Neuronal stem cell (in vitro differentiated cells): Measurements from ENCODE around the gene ENTPD6.
A peak's percentile ranks its signal among the peaks of the same experiment; 100 is the strongest.

Experiments used
- DNase-seq: peaks from one replicate; pipeline ENCODE4 v3.0.0-alpha.2; 2013; ENCODE audit warnings: low spot score
- H2AFZ ChIP-seq: one replicate; pipeline ENCODE4 v1.6.1; 2013; ENCODE audit warnings: mild to moderate bottlenecking, low read length, inconsistent platforms
- H2AK5ac ChIP-seq: 2 replicates; pipeline ENCODE4 v1.6.1; 2013; ENCODE audit warnings: low read depth, mild to moderate bottlenecking, inconsistent platforms, low read length, moderate library complexity, mixed read lengths
- H2BK120ac ChIP-seq: 2 replicates; pipeline ENCODE4 v1.6.1; 2013; ENCODE audit warnings: low read depth, mild to moderate bottlenecking, inconsistent platforms, low read length, moderate library complexity, mixed read lengths
- H2BK12ac ChIP-seq: one replicate; pipeline ENCODE4 v1.6.1; 2013; ENCODE audit warnings: low read length, inconsistent platforms
- H2BK15ac ChIP-seq: 2 replicates; pipeline ENCODE4 v1.6.1; 2013; ENCODE audit warnings: mild to moderate bottlenecking, low read length, inconsistent platforms, mixed read lengths
- H2BK5ac ChIP-seq: one replicate; pipeline ENCODE4 v1.6.1; 2013; ENCODE audit warnings: inconsistent platforms, mild to moderate bottlenecking, low read length, moderate library complexity
- H3K14ac ChIP-seq: one replicate; pipeline ENCODE4 v1.6.1; 2013; ENCODE audit warnings: low read length, inconsistent platforms
- H3K18ac ChIP-seq: 2 replicates; pipeline ENCODE4 v1.6.1; 2013; ENCODE audit warnings: low read length, inconsistent platforms
- H3K23ac ChIP-seq: 2 replicates; pipeline ENCODE4 v1.6.1; 2013; ENCODE audit warnings: low read depth, mild to moderate bottlenecking, mixed read lengths, low read length, inconsistent platforms; ENCODE audit not compliant: poor library complexity
- H3K27ac ChIP-seq: replicated peaks from 3 replicates; pipeline ENCODE4 v1.5.1; 2013; ENCODE audit warnings: low read length, inconsistent platforms
- H3K27me3 ChIP-seq, 3 experiments: 2 replicates each; pipeline ENCODE4 v1.6.1; 2013; ENCODE audit warnings: low read length in 3 of 3, mild to moderate bottlenecking in 2 of 3, inconsistent platforms in 1 of 3, low read depth in 1 of 3, mixed read lengths in 1 of 3, moderate library complexity in 1 of 3; ENCODE audit not compliant: control insufficient read depth in 3 of 3, insufficient read depth in 3 of 3
- H3K36me3 ChIP-seq, 2 donors: replicated peaks in 1 of 2; 2 replicates each; pipeline ENCODE4 v1.6.1; 2013; ENCODE audit warnings: low read length in 2 of 2; ENCODE audit not compliant: control insufficient read depth in 2 of 2, insufficient read depth in 2 of 2
- H3K4ac ChIP-seq: 2 replicates; pipeline ENCODE4 v1.6.1; 2013; ENCODE audit warnings: inconsistent platforms, mild to moderate bottlenecking, low read length, moderate library complexity
- H3K4me1 ChIP-seq, 2 donors: 1 replicate in 1 of 2; 2 replicates in 1 of 2; pipeline ENCODE4 v1.6.1; 2013; ENCODE audit warnings: low read length in 2 of 2, low read depth in 1 of 2; ENCODE audit not compliant: control insufficient read depth in 2 of 2, insufficient read depth in 1 of 2
- H3K4me2 ChIP-seq: one replicate; pipeline ENCODE4 v1.6.1; 2013; ENCODE audit warnings: mild to moderate bottlenecking, low read length, inconsistent platforms; ENCODE audit not compliant: insufficient read depth, poor library complexity, severe bottlenecking
- H3K4me3 ChIP-seq, 2 donors: 2 replicates each; pipeline ENCODE4 v1.5.1; 2013; ENCODE audit warnings: low read length in 2 of 2, mild to moderate bottlenecking in 2 of 2, inconsistent platforms in 1 of 2, moderate library complexity in 1 of 2
- H3K79me1 ChIP-seq: one replicate; pipeline ENCODE4 v1.6.1; 2013; ENCODE audit warnings: low read depth, mild to moderate bottlenecking, inconsistent platforms, low read length, moderate library complexity
- H3K9ac ChIP-seq: one replicate; pipeline ENCODE4 v1.6.1; 2013; ENCODE audit warnings: mild to moderate bottlenecking, low read depth, low read length, inconsistent platforms; ENCODE audit not compliant: poor library complexity
- H3K9me3 ChIP-seq, 2 donors: replicated peaks in 1 of 2; 2 replicates each; pipeline versions ENCODE3 to v1.6.1; 2013; ENCODE audit warnings: low read length in 2 of 2, mild to moderate bottlenecking in 2 of 2, inconsistent platforms in 1 of 2, low read depth in 1 of 2, mixed read lengths in 1 of 2, moderate library complexity in 1 of 2; ENCODE audit not compliant: control insufficient read depth in 2 of 2, insufficient read depth in 1 of 2
- H4K8ac ChIP-seq: one replicate; pipeline ENCODE4 v1.6.1; 2013; ENCODE audit warnings: low read depth, mild to moderate bottlenecking, inconsistent platforms, low read length, moderate library complexity
- H4K91ac ChIP-seq: one replicate; pipeline ENCODE4 v1.6.1; 2013; ENCODE audit warnings: low read length, low read depth, mild to moderate bottlenecking, inconsistent platforms; ENCODE audit not compliant: poor library complexity
- WGBS, 2 donors: extraction: QIAGEN DNeasy Blood & Tissue Kit; methylation state at CpG; one replicate each; pipeline ENCODE4 v1.1.7; 2013; ENCODE audit warnings: missing lambda C conversion rate in 2 of 2, mixed read lengths in 1 of 2; ENCODE audit not compliant: insufficient read length in 2 of 2, insufficient replicate concordance in 1 of 2; ENCODE audit errors: extremely low coverage in 2 of 2; 5-methylcytosine and 5-hydroxymethylcytosine counted together

The ENTPD6 gene

GRCh38 chr20:25216199-25216945 lies 20.9 kb downstream of the ENTPD6 start:
- no peak overlapping the region for H2AFZ ChIP-seq
- no peak overlapping the region for H2AK5ac ChIP-seq
- DNase-seq, result no peak
- no peaks in the 10 kb centered on the region for H3K4me1 ChIP-seq
- no peaks in the 10 kb centered on the region for H3K9me3 ChIP-seq
- H2BK12ac ChIP-seq, result no peak overlapping the region
- no peak overlapping the region for H3K14ac ChIP-seq
- H3K4ac ChIP-seq, result no peak overlapping the region
- no CpG with 5 or more reads among the region's 16 CpGs for WGBS, 2 donors
- H3K23ac ChIP-seq, result no peak overlapping the region
- no peak overlapping the region for H2BK5ac ChIP-seq
- H3K4me2 ChIP-seq, result no peak overlapping the region
- peaks cover 31 to 89% of the 10 kb centered on the region in 2 donors for H3K36me3 ChIP-seq
- H4K8ac ChIP-seq, result no peak overlapping the region
- H3K4me3 ChIP-seq, result no peak overlapping the region
- H3K79me1 ChIP-seq, result peaks cover 5% of the 10 kb centered on the region
- no peak overlapping the region for H4K91ac ChIP-seq
- H3K27ac ChIP-seq, result no peak overlapping the region
- no peak overlapping the region for H3K9ac ChIP-seq
- no peaks in the 10 kb centered on the region for H3K27me3 ChIP-seq
- no peak overlapping the region for H2BK15ac ChIP-seq
- no peak overlapping the region for H2BK120ac ChIP-seq
- H3K18ac ChIP-seq, result no peak overlapping the region

DNA sequence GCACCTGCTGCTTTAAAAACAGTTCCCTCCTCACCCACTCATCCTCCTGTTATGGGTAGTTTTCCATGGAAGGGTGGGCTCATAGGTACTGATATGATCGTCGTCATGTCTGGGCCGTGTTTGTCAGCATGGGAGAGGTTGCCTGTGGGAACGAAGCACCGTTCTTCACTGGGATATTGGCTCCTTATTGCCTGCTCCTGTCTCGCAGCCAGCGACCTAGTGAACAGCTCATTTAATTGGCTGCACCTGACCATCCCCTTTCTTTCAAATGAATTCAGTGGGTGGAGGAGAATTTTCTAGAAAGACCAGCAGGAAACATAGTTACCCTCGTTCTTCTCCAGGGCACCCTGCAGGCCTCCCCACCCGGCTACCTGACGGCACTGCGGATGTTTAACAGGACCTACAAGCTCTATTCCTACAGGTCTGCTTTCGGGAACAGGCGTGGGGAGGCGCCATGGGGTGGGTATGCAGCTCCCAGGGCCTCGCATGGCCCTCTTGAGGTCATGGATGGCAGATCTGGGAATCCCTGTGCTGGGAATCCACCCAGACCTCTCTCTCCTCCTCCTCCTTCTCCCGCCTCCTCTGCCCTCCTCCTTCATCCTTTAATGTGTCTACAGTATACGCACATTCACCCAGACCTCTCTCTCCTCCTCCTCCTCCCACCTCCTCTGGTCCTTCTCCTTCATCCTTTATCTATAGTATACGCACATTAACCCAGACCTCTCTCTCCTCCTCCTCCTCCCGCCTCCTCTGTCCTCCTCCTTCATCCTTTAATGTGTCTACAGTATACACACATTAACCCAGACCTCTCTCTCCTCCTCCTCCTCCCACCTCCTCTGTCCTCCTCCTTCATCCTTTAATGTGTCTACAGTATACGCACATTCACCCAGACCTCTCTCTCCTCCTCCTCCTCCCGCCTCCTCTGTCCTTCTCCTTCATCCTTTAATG lies 21.9 kb downstream of the ENTPD6 start:
- Histone ChIP-seq H3K27ac (no peak overlapping the region), H3K4me3 (no peak overlapping the region), H3K9me3 (no peaks in the 10 kb centered on the region), H2BK120ac (no peak overlapping the region), H3K79me1 (peaks cover 5% of the 10 kb centered on the region), H4K8ac (no peak overlapping the region), H2AFZ (no peak overlapping the region), H2BK12ac (no peak overlapping the region), H4K91ac (no peak overlapping the region), H3K4me2 (no peak overlapping the region), H3K4me1 (peaks cover under 1 to 1% of the 10 kb centered on the region in 2 donors), H3K9ac (no peak overlapping the region), H2BK5ac (no peak overlapping the region), H2AK5ac (no peak overlapping the region), H3K36me3 (peaks cover 31 to 80% of the 10 kb centered on the region in 2 donors), H3K18ac (peak overlapping the region; percentile 31), H3K4ac (no peak overlapping the region), H3K14ac (no peak overlapping the region), H3K27me3 (no peaks in the 10 kb centered on the region), H3K23ac (no peak overlapping the region), H2BK15ac (no peak overlapping the region)
- DNase-seq, result no peak
- WGBS, 2 donors, result no CpG with 5 or more reads among the region's 21 CpGs

DNA sequence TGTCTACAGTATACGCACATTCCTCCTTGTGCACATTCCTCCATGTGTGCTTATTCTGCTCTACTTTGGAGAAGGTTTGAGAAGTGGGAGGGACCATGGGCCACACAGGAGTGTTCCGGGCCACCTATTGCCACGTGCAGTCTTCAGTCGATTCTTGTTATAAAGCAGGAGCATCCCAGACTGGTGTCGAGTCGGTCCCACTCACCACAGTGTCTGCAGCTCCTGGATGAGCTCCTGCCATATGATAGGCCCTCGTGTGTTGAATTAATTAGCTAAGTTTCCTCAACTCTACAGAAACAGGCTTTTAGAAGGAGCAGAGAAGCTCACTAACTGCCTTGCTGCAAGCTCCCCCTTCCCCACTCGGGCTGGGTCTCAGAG lies 22.6 kb downstream of the ENTPD6 start:
- H2AK5ac ChIP-seq, result no peak overlapping the region
- no peak overlapping the region for H3K4me2 ChIP-seq
- no peak overlapping the region for H2AFZ ChIP-seq
- H3K27me3 ChIP-seq, result no peaks in the 10 kb centered on the region
- no peak overlapping the region for H3K4ac ChIP-seq
- H4K8ac ChIP-seq, result no peak overlapping the region
- H3K23ac ChIP-seq, result no peak overlapping the region
- no peak overlapping the region for H3K18ac ChIP-seq
- H2BK15ac ChIP-seq, result no peak overlapping the region
- H3K4me1 ChIP-seq, result peaks cover 7% of the 10 kb centered on the region in 2 donors
- H3K9me3 ChIP-seq, result no peaks in the 10 kb centered on the region
- H4K91ac ChIP-seq, result no peak overlapping the region
- H2BK120ac ChIP-seq, result no peak overlapping the region
- no peak overlapping the region for H2BK5ac ChIP-seq
- H3K79me1 ChIP-seq, result peaks cover 4% of the 10 kb centered on the region
- H3K4me3 ChIP-seq, result no peak overlapping the region
- no peak overlapping the region for H3K27ac ChIP-seq
- no CpG with 5 or more reads among the region's 8 CpGs for WGBS, 2 donors
- no peak overlapping the region for H3K14ac ChIP-seq
- H3K36me3 ChIP-seq, result peaks cover 29 to 79% of the 10 kb centered on the region in 2 donors
- H2BK12ac ChIP-seq, result no peak overlapping the region
- no peak for DNase-seq
- no peak overlapping the region for H3K9ac ChIP-seq

DNA sequence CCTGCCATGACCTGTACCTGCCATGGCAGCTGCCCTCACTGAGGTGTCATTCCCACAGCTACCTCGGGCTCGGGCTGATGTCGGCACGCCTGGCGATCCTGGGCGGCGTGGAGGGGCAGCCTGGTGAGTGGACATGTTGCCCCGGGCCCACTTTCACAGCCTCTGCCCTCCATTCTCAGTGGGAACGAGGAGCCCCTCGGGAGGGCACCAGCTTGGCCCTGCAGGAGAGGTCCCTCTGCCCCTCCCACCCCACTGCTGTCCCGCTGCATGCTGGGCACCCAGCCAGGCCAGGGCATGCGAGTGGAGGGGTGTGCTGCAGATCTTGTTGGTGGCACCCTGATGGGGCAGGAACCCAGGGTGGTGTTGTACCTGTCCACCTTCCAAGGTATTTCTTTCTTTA lies 23.0 kb downstream of the ENTPD6 start:
- no peak overlapping the region for H2BK5ac ChIP-seq
- H4K91ac ChIP-seq, result no peak overlapping the region
- no peak overlapping the region for H3K9ac ChIP-seq
- no peak overlapping the region for H3K4me2 ChIP-seq
- no peak overlapping the region for H2BK120ac ChIP-seq
- no peaks in the 10 kb centered on the region for H3K9me3 ChIP-seq
- no peaks in the 10 kb centered on the region for H3K27me3 ChIP-seq
- no peak overlapping the region for H3K4me3 ChIP-seq
- H4K8ac ChIP-seq, result no peak overlapping the region
- H3K27ac ChIP-seq, result no peak overlapping the region
- peaks cover 11% of the 10 kb centered on the region in 2 donors for H3K4me1 ChIP-seq
- DNase-seq, result no peak
- WGBS, 2 donors, result no CpG with 5 or more reads among the region's 12 CpGs
- H3K23ac ChIP-seq, result no peak overlapping the region
- H3K79me1 ChIP-seq, result peaks cover 3% of the 10 kb centered on the region
- H2AK5ac ChIP-seq, result no peak overlapping the region
- no peak overlapping the region for H2AFZ ChIP-seq
- peaks cover 25 to 75% of the 10 kb centered on the region in 2 donors for H3K36me3 ChIP-seq
- no peak overlapping the region for H3K14ac ChIP-seq
- H2BK12ac ChIP-seq, result no peak overlapping the region
- H3K4ac ChIP-seq, result no peak overlapping the region
- H2BK15ac ChIP-seq, result no peak overlapping the region
- no peak overlapping the region for H3K18ac ChIP-seq
